Naive B cell (primary cell): ENCODE measurements around the gene UTS2B. TPM values are rescaled to one million over a fixed set of nuclear protein-coding genes. Genes with fewer than 3 reads are reported as not detected.
A peak's percentile ranks its signal among the peaks of the same experiment; 100 is the strongest.
"Not testable (repeated sequence)": the region's sequence is repeated elsewhere in the genome, so short reads cannot be mapped to it uniquely, and the experiment has no call there.

Source experiments
- ATAC-seq, 2 donors: fragments of 150-1000 bp; cut with Tn5 transposase; 2 replicates each; pipeline ENCODE4 v1.10.0; 2021; ENCODE audit warnings: low read depth in 2 of 2, mild to moderate bottlenecking in 2 of 2, moderate library complexity in 2 of 2
- DNase-seq: peaks from one replicate; pipeline ENCODE4 v3.0.0; 2022
- H3K27ac Mint-ChIP-seq, 6 donors: one replicate each; pipeline ENCODE4 v1.8.0; 2020 to 2022; ENCODE audit warnings: mild to moderate bottlenecking in 6 of 6, mixed read lengths in 6 of 6, moderate library complexity in 5 of 6, inconsistent platforms in 2 of 6
- H3K27me3 Mint-ChIP-seq, 3 donors: one replicate each; pipeline ENCODE4 v1.8.0; 2021 to 2022; ENCODE audit warnings: mixed read lengths in 3 of 3, mild to moderate bottlenecking in 1 of 3
- H3K36me3 Mint-ChIP-seq, 2 donors: one replicate each; pipeline ENCODE4 v1.8.0; 2020 to 2022; ENCODE audit warnings: mixed read lengths in 2 of 2, inconsistent platforms in 1 of 2, mild to moderate bottlenecking in 1 of 2
- H3K4me1 Mint-ChIP-seq, 3 donors: one replicate each; pipeline ENCODE4 v1.8.0; 2020 to 2022; ENCODE audit warnings: mixed read lengths in 3 of 3, inconsistent platforms in 1 of 3, mild to moderate bottlenecking in 1 of 3, moderate library complexity in 1 of 3
- H3K4me3 Mint-ChIP-seq, 8 donors: one replicate each; pipeline ENCODE4 v1.8.0; 2020 to 2022; ENCODE audit warnings: mild to moderate bottlenecking in 8 of 8, mixed read lengths in 8 of 8, moderate library complexity in 8 of 8, inconsistent platforms in 2 of 8
- H3K9me3 Mint-ChIP-seq, 7 donors: one replicate each; pipeline ENCODE4 v1.8.0; 2020 to 2022; ENCODE audit warnings: mixed read lengths in 7 of 7, mild to moderate bottlenecking in 5 of 7, inconsistent platforms in 2 of 7, moderate library complexity in 1 of 7
- polyA plus RNA-seq, 6 donors: library from polyadenylated mRNA; unstranded; fragments of 300-500 nt; fragmentation: Illumina TruSeq; gene quantifications; one replicate each; pipeline ENCODE4 v1.2.3, GENCODE V29; 2021; ENCODE audit warnings: low read depth in 6 of 6

The UTS2B gene
- polyA plus RNA-seq, 6 donors from 2014 or later = 0.17 to 0.98 (median 0.67) TPM; not detected in 2

- Mint-ChIP-seq H3K27ac (peak overlapping the region in 1 of 6 donors; percentile 72), H3K9me3 (peaks cover 0 to 1% (median 0%) of the 10 kb centered on the region in 7 donors)
Measured at GRCh38 chr3:191280111-191280510, 50.2 kb downstream of the UTS2B start.

GRCh38 chr3:191275751-191276150 lies 54.6 kb downstream of the UTS2B start:
- Mint-ChIP-seq H3K4me1 (peaks cover 10 to 15% (median 15%) of the 10 kb centered on the region in 3 donors), H3K27ac (peak overlapping the region in 2 of 6 donors; percentile 3 to 35), H3K27me3 (no peaks in the 10 kb centered on the region), H3K36me3 (peaks cover 0 to 7% of the 10 kb centered on the region in 2 donors), H3K4me3 (no peak overlapping the region), H3K9me3 (peaks cover 0 to 6% (median 0%) of the 10 kb centered on the region in 7 donors)
- ATAC-seq (no peak), DNase-seq (no peak)

More at GRCh38 chr3:191280111-191280510, 50.2 kb downstream of the UTS2B start:
- no peak for DNase-seq
- Mint-ChIP-seq H3K4me3 (no peak overlapping the region), H3K27me3 (no peaks in the 10 kb centered on the region), H3K36me3 (no peaks in the 10 kb centered on the region), H3K4me1 (peaks cover 0 to 9% (median 5%) of the 10 kb centered on the region in 3 donors)
- no peak for ATAC-seq

GRCh38 chr3:191275244-191275643 lies 55.1 kb downstream of the UTS2B start:
- not testable (repeated sequence) for H3K27me3 Mint-ChIP-seq, ATAC-seq, DNase-seq, H3K36me3 Mint-ChIP-seq, H3K9me3 Mint-ChIP-seq, H3K4me3 Mint-ChIP-seq
- H3K4me1 Mint-ChIP-seq = peaks cover 10 to 20% (median 15%) of the 10 kb centered on the region in 3 donors
- H3K27ac Mint-ChIP-seq = peak overlapping the region in 2 of 6 donors; percentile 3 to 35

DNA sequence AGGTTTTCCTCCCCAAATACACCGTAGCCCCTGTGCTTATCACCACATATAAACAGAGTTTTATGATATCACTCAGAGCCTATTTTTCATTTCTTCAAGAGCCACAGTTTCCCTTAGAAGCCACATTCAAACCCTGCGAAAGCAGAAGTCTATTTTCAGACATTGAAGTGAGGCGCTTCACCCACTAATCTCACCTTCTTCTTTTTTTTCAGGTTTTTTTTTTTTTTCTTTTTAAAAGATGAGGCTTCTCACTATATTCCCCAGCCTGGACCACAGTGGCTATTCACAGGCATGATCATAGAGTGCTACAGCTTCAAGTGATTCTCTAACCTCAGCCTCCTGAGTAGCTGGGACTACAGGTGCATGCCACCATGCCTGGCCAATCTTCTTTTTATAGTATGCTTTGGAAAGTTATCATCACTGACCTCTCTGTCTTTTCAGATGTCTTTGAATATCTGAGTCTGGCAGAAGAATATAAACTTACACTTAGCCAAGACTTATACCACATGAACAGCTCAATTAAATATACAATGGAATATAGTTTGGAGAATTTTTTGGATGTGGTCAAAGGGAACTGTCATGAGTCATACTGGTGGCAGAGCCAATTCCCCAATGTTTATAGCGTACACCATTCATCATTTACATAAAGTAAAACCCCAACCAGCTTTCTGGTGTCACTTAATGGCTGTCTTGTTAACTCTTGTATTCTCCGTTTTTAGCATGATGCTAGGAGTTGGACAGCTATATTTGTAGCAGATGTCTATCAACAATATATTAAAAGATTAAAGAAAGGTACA lies 60.8 kb downstream of the UTS2B start:
- H3K4me3 Mint-ChIP-seq = peak overlapping the region in 7 of 8 donors; percentile 38 to 85 (median 73)

GRCh38 chr3:191268737-191269136 lies 61.6 kb downstream of the UTS2B start:
- H3K9me3 Mint-ChIP-seq = peaks cover 0 to 6% (median 3%) of the 10 kb centered on the region in 7 donors
- no peak for DNase-seq
- peak overlapping the region in 5 of 8 donors; percentile 56 to 85 (median 73) for H3K4me3 Mint-ChIP-seq
- peak in 1 of 2 donors; percentile 22 for ATAC-seq
- H3K36me3 Mint-ChIP-seq = peaks cover 0 to 7% of the 10 kb centered on the region in 2 donors
- H3K27me3 Mint-ChIP-seq = no peaks in the 10 kb centered on the region
- peaks cover 28 to 48% (median 36%) of the 10 kb centered on the region in 3 donors for H3K4me1 Mint-ChIP-seq
- peak overlapping the region; percentile 71 to 93 (median 84) for H3K27ac Mint-ChIP-seq

More for the DNA sequence above, 60.8 kb downstream of the UTS2B start:
- Mint-ChIP-seq H3K36me3 (peaks cover 0 to 7% of the 10 kb centered on the region in 2 donors), H3K9me3 (peaks cover 0 to 6% (median 3%) of the 10 kb centered on the region in 7 donors), H3K4me1 (peaks cover 24 to 43% (median 31%) of the 10 kb centered on the region in 3 donors), H3K27me3 (no peaks in the 10 kb centered on the region), H3K27ac (peak overlapping the region; percentile 71 to 93 (median 84))
- no peak for DNase-seq
- ATAC-seq = peak; percentile 77 to 82

GRCh38 chr3:191263850-191264249 lies 66.5 kb downstream of the UTS2B start:
- Mint-ChIP-seq H3K4me3 (peak overlapping the region; percentile 0 to 78 (median 64)), H3K4me1 (peaks cover 24 to 55% (median 41%) of the 10 kb centered on the region in 3 donors), H3K9me3 (peaks cover 0 to 3% (median 0%) of the 10 kb centered on the region in 7 donors), H3K27me3 (no peaks in the 10 kb centered on the region), H3K27ac (peak overlapping the region; percentile 57 to 92 (median 78)), H3K36me3 (no peaks in the 10 kb centered on the region)
- ATAC-seq = peak; percentile 47 to 54
- DNase-seq = no peak

GRCh38 chr3:191263365-191263764 lies 67.0 kb downstream of the UTS2B start:
- DNase-seq (no peak), ATAC-seq (peak; percentile 78)
- Mint-ChIP-seq H3K27ac (peak overlapping the region in 5 of 6 donors; percentile 31 to 91 (median 80)), H3K36me3 (no peaks in the 10 kb centered on the region), H3K27me3 (no peaks in the 10 kb centered on the region), H3K9me3 (peaks cover 0 to 4% (median 0%) of the 10 kb centered on the region in 7 donors), H3K4me1 (peaks cover 25 to 57% (median 46%) of the 10 kb centered on the region in 3 donors), H3K4me3 (peak overlapping the region; percentile 51 to 78 (median 70))

DNA sequence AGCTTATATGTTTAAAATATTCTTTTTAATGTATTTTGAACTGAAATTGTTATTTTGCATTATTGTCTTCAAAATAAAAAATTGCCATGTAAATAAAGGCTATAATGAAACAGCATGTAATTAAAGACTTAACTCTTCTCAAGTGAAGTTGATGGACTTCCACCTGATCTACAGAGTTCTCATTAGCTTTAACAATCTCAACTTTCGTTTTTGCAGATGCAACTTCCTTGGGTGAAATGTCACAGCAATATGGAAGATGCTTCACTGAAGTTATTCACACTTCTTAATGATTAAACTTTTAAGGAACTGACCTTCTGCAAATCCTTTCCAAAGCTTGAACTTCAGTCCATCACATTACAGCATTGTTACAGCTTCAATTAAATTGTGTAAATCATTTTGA lies 67.7 kb downstream of the UTS2B start:
- Mint-ChIP-seq H3K4me3 (no peak overlapping the region), H3K27me3 (no peaks in the 10 kb centered on the region), H3K27ac (no peak overlapping the region), H3K4me1 (peaks cover 32 to 57% (median 46%) of the 10 kb centered on the region in 3 donors), H3K9me3 (peaks cover 0 to 4% (median 0%) of the 10 kb centered on the region in 7 donors), H3K36me3 (no peaks in the 10 kb centered on the region)
- DNase-seq = no peak
- peak in 1 of 2 donors; percentile 41 for ATAC-seq

GRCh38 chr3:191261304-191261638 lies 69.1 kb downstream of the UTS2B start:
- Mint-ChIP-seq H3K27me3 (no peaks in the 10 kb centered on the region), H3K36me3 (no peaks in the 10 kb centered on the region), H3K27ac (peak overlapping the region in 5 of 6 donors; percentile 8 to 92 (median 76)), H3K9me3 (peaks cover 0 to 4% (median 0%) of the 10 kb centered on the region in 7 donors), H3K4me3 (no peak overlapping the region), H3K4me1 (peaks cover 32 to 61% (median 41%) of the 10 kb centered on the region in 3 donors)
- no peak for ATAC-seq
- DNase-seq = no peak

GRCh38 chr3:191260431-191261303 lies 69.7 kb downstream of the UTS2B start:
- no peaks in the 10 kb centered on the region for H3K27me3 Mint-ChIP-seq
- no peak for DNase-seq
- peak overlapping the region; percentile 30 to 92 (median 84) for H3K27ac Mint-ChIP-seq
- H3K36me3 Mint-ChIP-seq = no peaks in the 10 kb centered on the region
- H3K4me3 Mint-ChIP-seq = peak overlapping the region in 1 of 8 donors; percentile 6
- H3K9me3 Mint-ChIP-seq = peaks cover 0 to 4% (median 0%) of the 10 kb centered on the region in 7 donors
- ATAC-seq = no peak
- peaks cover 32 to 63% (median 41%) of the 10 kb centered on the region in 3 donors for H3K4me1 Mint-ChIP-seq

DNA sequence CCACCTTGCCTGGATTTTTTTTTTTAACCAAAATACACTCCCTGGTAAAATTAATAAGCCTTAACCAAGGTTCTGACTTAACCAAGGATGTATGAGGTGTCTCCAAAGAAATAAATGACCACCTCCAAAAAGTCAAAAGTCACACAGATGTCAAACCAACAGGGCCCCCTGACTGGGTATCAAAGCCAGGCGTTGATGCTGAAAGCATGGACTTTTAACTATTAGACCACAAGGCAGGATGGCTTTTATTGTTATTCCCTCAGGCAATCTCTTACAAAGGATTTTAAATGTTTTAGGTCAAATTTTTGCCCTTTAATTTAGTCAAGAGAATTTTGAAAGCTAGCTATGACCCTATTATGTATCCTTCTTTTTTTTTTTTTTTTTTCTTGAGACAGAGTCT lies 70.8 kb downstream of the UTS2B start:
- Mint-ChIP-seq H3K4me3 (peak overlapping the region in 7 of 8 donors; percentile 26 to 89 (median 78)), H3K36me3 (no peaks in the 10 kb centered on the region), H3K9me3 (peaks cover 0 to 4% (median 0%) of the 10 kb centered on the region in 7 donors), H3K27me3 (no peaks in the 10 kb centered on the region), H3K4me1 (peaks cover 37 to 74% (median 50%) of the 10 kb centered on the region in 3 donors), H3K27ac (peak overlapping the region in 5 of 6 donors; percentile 82 to 93 (median 90))
- ATAC-seq = no peak
- DNase-seq = no peak

DNA sequence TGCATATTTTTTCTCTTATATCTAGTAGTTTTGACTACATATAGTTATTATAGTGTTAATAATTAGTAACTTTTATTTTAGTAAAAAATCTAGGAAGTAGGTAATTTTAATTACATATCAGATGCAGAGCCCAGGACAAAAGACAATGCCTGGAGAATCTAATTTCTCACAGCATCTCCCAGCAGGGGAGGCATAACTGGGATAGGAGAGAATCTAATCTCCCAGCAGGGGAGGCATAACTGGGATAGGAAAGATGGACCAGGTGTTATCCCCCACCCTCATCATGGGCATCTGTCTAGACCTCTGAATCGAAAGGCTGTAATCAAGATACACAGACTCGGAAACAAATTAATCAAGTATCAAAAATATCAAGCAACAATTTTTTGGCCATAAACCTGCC lies 73.0 kb downstream of the UTS2B start:
- ATAC-seq = no peak
- no peaks in the 10 kb centered on the region for H3K27me3 Mint-ChIP-seq
- peaks cover 0 to 4% (median 0%) of the 10 kb centered on the region in 7 donors for H3K9me3 Mint-ChIP-seq
- H3K4me1 Mint-ChIP-seq = peaks cover 46 to 81% (median 55%) of the 10 kb centered on the region in 3 donors
- H3K4me3 Mint-ChIP-seq = peak overlapping the region in 2 of 8 donors; percentile 15 to 47
- no peak for DNase-seq
- H3K36me3 Mint-ChIP-seq = peaks cover 0 to 3% of the 10 kb centered on the region in 2 donors
- H3K27ac Mint-ChIP-seq = peak overlapping the region in 2 of 6 donors; percentile 62 to 77

DNA sequence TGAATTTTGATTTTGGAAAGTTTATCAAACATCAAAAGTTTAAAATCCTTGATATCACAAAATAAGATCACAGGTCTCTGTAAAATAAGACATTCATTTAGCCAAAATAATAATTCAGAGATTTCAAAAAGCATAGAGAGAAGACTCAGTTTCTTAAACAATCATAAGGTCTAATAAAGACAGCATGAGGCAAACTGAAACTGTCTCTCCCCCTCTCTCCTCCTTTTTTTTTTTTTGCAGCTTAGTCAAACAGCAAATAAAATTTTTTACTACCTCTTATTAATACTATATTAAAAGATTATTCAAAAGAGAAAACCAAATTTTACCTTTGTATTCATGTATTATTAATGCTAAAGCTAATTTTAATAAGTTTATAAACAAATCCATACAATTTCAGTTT lies 73.9 kb downstream of the UTS2B start:
- DNase-seq = no peak
- Mint-ChIP-seq H3K4me3 (peak overlapping the region in 1 of 8 donors; percentile 29), H3K27me3 (no peaks in the 10 kb centered on the region)

More for the DNA sequence above, 73.9 kb downstream of the UTS2B start:
- Mint-ChIP-seq H3K27ac (peak overlapping the region in 3 of 6 donors; percentile 69 to 85 (median 78)), H3K9me3 (peaks cover 0 to 4% (median 0%) of the 10 kb centered on the region in 7 donors), H3K36me3 (peaks cover 0 to 3% of the 10 kb centered on the region in 2 donors), H3K4me1 (peaks cover 46 to 86% (median 54%) of the 10 kb centered on the region in 3 donors)
- no peak for ATAC-seq
